Mucosa of rectum (tissue), 2 donors: ENCODE results near the gene MAPK12.

ENCODE experiments used
- H3K27ac ChIP-seq, 2 donors: one replicate each; pipeline ENCODE4 v1.7.0; 2013; ENCODE audit warnings: inconsistent platforms in 2 of 2, low read depth in 2 of 2, low read length in 2 of 2
- H3K27me3 ChIP-seq, 2 donors: one replicate each; pipeline ENCODE4 v1.7.0; 2013; ENCODE audit warnings: low read length in 2 of 2; ENCODE audit not compliant: control insufficient read depth in 2 of 2, insufficient read depth in 2 of 2
- H3K36me3 ChIP-seq, 2 donors: one replicate each; pipeline ENCODE4 v1.7.0; 2013; ENCODE audit warnings: low read length in 2 of 2; ENCODE audit not compliant: control insufficient read depth in 2 of 2, insufficient read depth in 2 of 2
- H3K4me1 ChIP-seq, 2 donors: one replicate each; pipeline ENCODE4 v1.7.0; 2013; ENCODE audit warnings: low read length in 2 of 2, mild to moderate bottlenecking in 1 of 2; ENCODE audit not compliant: control insufficient read depth in 2 of 2, insufficient read depth in 2 of 2
- H3K4me3 ChIP-seq, 2 donors: one replicate each; pipeline ENCODE4 v1.7.0; 2013; ENCODE audit warnings: low read length in 2 of 2
- H3K9ac ChIP-seq, 2 donors: one replicate each; pipeline ENCODE4 v1.7.0; 2013; ENCODE audit warnings: low read length in 2 of 2, low read depth in 1 of 2, mild to moderate bottlenecking in 1 of 2
- H3K9me3 ChIP-seq, 2 donors: one replicate each; pipeline ENCODE4 v1.7.0; 2013; ENCODE audit warnings: low read length in 2 of 2; ENCODE audit not compliant: control insufficient read depth in 2 of 2
- donor health status: healthy.
- donor health status: Normal muscosa, but diverticular disease.

The MAPK12 gene

DNA sequence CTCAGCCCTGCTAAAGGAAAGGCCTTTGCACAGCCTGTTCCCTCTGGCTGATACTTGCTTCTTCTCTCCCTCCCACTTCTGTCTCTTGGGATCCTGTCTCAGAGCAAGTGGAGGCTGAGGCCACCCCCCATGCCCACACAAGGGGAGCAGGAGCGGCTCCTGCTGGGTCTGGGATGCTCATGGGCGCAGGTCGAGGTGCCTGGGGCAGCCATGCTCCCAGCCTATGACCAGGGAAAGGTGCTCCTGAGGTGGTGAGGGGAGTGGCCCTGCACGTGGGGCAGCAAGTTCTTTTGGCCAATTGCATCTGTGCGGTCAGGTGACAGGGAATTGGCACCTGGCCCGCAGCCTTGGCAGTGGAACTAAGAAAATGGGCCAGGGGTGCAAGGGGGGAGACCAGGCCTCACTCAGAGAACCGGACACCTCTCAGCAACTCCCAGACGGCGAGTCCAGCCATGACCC, 7.2 kb upstream of the MAPK12 start:
- H3K4me3 ChIP-seq = no peak overlapping the region
- H3K36me3 ChIP-seq = no peaks in the 10 kb centered on the region
- H3K27me3 ChIP-seq = peaks cover 4 to 6% of the 10 kb centered on the region in 2 donors
- H3K27ac ChIP-seq = no peak overlapping the region
- H3K9ac ChIP-seq = no peak overlapping the region
- no peaks in the 10 kb centered on the region for H3K9me3 ChIP-seq
- H3K4me1 ChIP-seq = peaks cover 18 to 19% of the 10 kb centered on the region in 2 donors

GRCh38 chr22:50267591-50268390, 6.3 kb upstream of the MAPK12 start:
- Histone ChIP-seq H3K4me3 (no peak overlapping the region), H3K27me3 (peaks cover 8 to 9% of the 10 kb centered on the region in 2 donors)

DNA sequence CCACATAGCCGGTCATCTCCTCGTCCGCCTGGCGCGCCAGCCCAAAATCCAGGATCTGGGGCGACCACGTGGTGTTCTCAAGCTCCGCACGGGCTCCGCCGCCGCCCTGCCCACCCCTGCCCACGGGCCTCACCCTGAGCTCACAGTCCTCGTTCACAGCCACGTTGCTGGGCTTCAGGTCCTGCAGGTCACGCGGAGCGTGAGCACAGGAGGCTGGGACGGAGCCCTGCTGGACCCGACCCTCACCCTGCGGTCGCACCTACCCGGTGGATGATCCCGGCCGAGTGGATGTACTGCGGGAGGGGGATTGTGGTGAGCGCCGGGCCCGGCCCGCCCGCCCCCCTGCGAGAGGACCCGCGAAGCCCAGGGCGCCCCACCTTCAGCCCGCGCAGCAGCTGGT, 5.5 kb upstream of the MAPK12 start:
- peaks cover 16 to 18% of the 10 kb centered on the region in 2 donors for H3K4me1 ChIP-seq
- H3K4me3 ChIP-seq = no peak overlapping the region
- peaks cover 8 to 13% of the 10 kb centered on the region in 2 donors for H3K27me3 ChIP-seq
- no peak overlapping the region for H3K9ac ChIP-seq
- H3K9me3 ChIP-seq = no peaks in the 10 kb centered on the region
- H3K36me3 ChIP-seq = no peaks in the 10 kb centered on the region
- H3K27ac ChIP-seq = no peak overlapping the region

More at GRCh38 chr22:50267591-50268390, 6.3 kb upstream of the MAPK12 start:
- Histone ChIP-seq H3K4me1 (peaks cover 18 to 19% of the 10 kb centered on the region in 2 donors), H3K9me3 (no peaks in the 10 kb centered on the region), H3K9ac (no peak overlapping the region), H3K36me3 (no peaks in the 10 kb centered on the region), H3K27ac (no peak overlapping the region)

DNA sequence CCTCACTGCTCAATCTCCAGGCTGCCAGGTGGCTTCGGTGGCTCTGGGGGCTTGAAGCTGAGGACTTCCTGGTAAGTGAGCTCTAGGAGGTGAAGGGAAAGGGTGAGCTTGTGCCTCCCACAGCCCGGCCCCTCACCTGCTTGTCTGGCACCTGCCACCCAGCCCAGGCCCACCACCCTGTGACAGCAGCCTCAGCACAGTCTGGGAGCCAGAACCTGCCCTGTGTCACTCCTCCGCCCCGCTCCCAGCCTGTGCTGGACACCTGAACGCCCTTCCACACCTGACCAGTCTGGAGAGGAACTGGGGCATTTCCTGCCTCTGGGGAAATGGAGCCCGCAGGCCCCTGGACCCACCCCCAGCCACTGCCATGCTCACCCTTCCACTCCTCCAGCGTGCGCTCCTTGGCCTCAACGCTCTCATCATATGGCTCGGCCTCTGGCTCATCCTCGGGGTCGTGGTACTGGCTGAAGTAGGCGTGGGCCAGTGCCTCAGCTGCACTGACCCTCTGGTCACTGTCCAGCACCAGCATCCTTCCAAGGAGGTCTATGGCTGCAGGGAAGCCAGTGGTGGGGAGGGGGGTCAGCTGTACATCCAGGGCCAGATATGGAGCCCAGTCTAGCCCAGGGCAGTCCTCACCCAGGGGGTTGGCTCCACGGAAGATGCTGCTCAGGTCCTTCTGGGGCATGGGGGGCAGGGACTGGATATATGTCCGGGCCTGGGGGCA, 3.6 kb upstream of the MAPK12 start:
- Histone ChIP-seq H3K27ac (no peak overlapping the region), H3K27me3 (peaks cover 8 to 18% of the 10 kb centered on the region in 2 donors), H3K9ac (no peak overlapping the region), H3K36me3 (no peaks in the 10 kb centered on the region), H3K4me3 (no peak overlapping the region), H3K4me1 (peaks cover 0 to 5% of the 10 kb centered on the region in 2 donors), H3K9me3 (no peaks in the 10 kb centered on the region)

- Histone ChIP-seq H3K4me1 (peaks cover 0 to 5% of the 10 kb centered on the region in 2 donors), H3K27me3 (peaks cover 7 to 18% of the 10 kb centered on the region in 2 donors)
These were observed 2.7 kb upstream of the MAPK12 start for GRCh38 chr22:50264104-50264745.

GRCh38 chr22:50262973-50263617, 1.6 kb upstream of the MAPK12 start:
- no peak overlapping the region for H3K9ac ChIP-seq
- peaks cover 0 to 4% of the 10 kb centered on the region in 2 donors for H3K4me1 ChIP-seq
- no peak overlapping the region for H3K27ac ChIP-seq
- peaks cover 12 to 23% of the 10 kb centered on the region in 2 donors for H3K27me3 ChIP-seq
- H3K9me3 ChIP-seq = no peaks in the 10 kb centered on the region
- no peaks in the 10 kb centered on the region for H3K36me3 ChIP-seq
- no peak overlapping the region for H3K4me3 ChIP-seq

More at GRCh38 chr22:50264104-50264745, 2.7 kb upstream of the MAPK12 start:
- no peaks in the 10 kb centered on the region for H3K9me3 ChIP-seq
- no peaks in the 10 kb centered on the region for H3K36me3 ChIP-seq
- no peak overlapping the region for H3K4me3 ChIP-seq
- no peak overlapping the region for H3K9ac ChIP-seq
- no peak overlapping the region for H3K27ac ChIP-seq

DNA sequence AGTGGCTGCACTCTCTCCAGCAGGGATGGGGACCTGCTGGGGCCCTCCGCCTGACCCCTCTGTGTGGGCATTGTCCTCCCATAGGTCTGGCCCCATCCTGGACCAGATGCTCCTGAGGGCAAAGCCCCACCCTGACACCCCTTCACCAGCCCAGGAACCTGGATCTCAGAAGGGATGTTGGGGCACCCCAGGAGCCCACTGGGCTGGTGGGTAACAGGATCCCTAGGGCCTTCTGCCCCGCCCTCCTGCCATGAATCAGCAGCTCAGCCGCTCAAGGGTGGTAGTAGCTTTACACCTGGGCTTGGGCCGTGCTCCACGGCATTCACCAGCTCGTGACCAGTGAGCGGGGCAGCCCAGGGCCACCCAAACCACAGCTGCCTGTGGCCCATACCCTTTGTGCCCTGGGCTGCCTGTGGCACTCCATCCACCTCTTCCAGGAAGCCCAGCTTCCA, 1.0 kb upstream of the MAPK12 start:
- H3K27ac ChIP-seq = no peak overlapping the region
- no peaks in the 10 kb centered on the region for H3K36me3 ChIP-seq
- H3K4me3 ChIP-seq = no peak overlapping the region
- no peaks in the 10 kb centered on the region for H3K9me3 ChIP-seq
- H3K9ac ChIP-seq = no peak overlapping the region
- H3K4me1 ChIP-seq = no peaks in the 10 kb centered on the region
- peaks cover 12 to 24% of the 10 kb centered on the region in 2 donors for H3K27me3 ChIP-seq

- Histone ChIP-seq H3K9ac (no peak overlapping the region), H3K27me3 (peaks cover 14 to 20% of the 10 kb centered on the region in 2 donors), H3K27ac (no peak overlapping the region), H3K4me3 (peak overlapping the region; percentile 39 to 52), H3K36me3 (no peaks in the 10 kb centered on the region), H3K4me1 (no peaks in the 10 kb centered on the region), H3K9me3 (no peaks in the 10 kb centered on the region)
These were observed 475 bp downstream of the MAPK12 start for GRCh38 chr22:50260801-50261614.

- H3K4me3 ChIP-seq = peak overlapping the region in 1 of 2 donors; percentile 52
- peaks cover 14 to 20% of the 10 kb centered on the region in 2 donors for H3K27me3 ChIP-seq
- no peak overlapping the region for H3K9ac ChIP-seq
- no peaks in the 10 kb centered on the region for H3K4me1 ChIP-seq
- H3K36me3 ChIP-seq = no peaks in the 10 kb centered on the region
- H3K27ac ChIP-seq = no peak overlapping the region
- H3K9me3 ChIP-seq = no peaks in the 10 kb centered on the region
These were observed 1.1 kb downstream of the MAPK12 start for GRCh38 chr22:50260434-50260800.
